ENCODE data around the gene ZNF813.

- TF ChIP-seq ZNF501 (tag by site-specific recombination; IDR thresholded peaks at IDR 0.05) = no peak
- TF ChIP-seq, protein P1, sequence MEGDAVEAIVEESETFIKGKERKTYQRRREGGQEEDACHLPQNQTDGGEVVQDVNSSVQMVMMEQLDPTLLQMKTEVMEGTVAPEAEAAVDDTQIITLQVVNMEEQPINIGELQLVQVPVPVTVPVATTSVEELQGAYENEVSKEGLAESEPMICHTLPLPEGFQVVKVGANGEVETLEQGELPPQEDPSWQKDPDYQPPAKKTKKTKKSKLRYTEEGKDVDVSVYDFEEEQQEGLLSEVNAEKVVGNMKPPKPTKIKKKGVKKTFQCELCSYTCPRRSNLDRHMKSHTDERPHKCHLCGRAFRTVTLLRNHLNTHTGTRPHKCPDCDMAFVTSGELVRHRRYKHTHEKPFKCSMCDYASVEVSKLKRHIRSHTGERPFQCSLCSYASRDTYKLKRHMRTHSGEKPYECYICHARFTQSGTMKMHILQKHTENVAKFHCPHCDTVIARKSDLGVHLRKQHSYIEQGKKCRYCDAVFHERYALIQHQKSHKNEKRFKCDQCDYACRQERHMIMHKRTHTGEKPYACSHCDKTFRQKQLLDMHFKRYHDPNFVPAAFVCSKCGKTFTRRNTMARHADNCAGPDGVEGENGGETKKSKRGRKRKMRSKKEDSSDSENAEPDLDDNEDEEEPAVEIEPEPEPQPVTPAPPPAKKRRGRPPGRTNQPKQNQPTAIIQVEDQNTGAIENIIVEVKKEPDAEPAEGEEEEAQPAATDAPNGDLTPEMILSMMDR (tag by site-specific recombination; IDR thresholded peaks at IDR 0.05) = no peak
- TF ChIP-seq TRIM28 (IDR thresholded peaks at IDR 0.05; ENCODE audit: borderline replicate concordance, low read length) = no peak
- no peak for TF ChIP-seq YY1 (tag by site-specific recombination; IDR thresholded peaks at IDR 0.05)
- TF ChIP-seq, protein P2, sequence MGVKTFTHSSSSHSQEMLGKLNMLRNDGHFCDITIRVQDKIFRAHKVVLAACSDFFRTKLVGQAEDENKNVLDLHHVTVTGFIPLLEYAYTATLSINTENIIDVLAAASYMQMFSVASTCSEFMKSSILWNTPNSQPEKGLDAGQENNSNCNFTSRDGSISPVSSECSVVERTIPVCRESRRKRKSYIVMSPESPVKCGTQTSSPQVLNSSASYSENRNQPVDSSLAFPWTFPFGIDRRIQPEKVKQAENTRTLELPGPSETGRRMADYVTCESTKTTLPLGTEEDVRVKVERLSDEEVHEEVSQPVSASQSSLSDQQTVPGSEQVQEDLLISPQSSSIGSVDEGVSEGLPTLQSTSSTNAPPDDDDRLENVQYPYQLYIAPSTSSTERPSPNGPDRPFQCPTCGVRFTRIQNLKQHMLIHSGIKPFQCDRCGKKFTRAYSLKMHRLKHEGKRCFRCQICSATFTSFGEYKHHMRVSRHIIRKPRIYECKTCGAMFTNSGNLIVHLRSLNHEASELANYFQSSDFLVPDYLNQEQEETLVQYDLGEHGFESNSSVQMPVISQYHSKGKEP (tag by site-specific recombination; IDR thresholded peaks at IDR 0.05) = no peak
- no peak for TF ChIP-seq ZNF473 (tag by site-specific recombination; IDR thresholded peaks at IDR 0.05)
- TF ChIP-seq, protein P3, sequence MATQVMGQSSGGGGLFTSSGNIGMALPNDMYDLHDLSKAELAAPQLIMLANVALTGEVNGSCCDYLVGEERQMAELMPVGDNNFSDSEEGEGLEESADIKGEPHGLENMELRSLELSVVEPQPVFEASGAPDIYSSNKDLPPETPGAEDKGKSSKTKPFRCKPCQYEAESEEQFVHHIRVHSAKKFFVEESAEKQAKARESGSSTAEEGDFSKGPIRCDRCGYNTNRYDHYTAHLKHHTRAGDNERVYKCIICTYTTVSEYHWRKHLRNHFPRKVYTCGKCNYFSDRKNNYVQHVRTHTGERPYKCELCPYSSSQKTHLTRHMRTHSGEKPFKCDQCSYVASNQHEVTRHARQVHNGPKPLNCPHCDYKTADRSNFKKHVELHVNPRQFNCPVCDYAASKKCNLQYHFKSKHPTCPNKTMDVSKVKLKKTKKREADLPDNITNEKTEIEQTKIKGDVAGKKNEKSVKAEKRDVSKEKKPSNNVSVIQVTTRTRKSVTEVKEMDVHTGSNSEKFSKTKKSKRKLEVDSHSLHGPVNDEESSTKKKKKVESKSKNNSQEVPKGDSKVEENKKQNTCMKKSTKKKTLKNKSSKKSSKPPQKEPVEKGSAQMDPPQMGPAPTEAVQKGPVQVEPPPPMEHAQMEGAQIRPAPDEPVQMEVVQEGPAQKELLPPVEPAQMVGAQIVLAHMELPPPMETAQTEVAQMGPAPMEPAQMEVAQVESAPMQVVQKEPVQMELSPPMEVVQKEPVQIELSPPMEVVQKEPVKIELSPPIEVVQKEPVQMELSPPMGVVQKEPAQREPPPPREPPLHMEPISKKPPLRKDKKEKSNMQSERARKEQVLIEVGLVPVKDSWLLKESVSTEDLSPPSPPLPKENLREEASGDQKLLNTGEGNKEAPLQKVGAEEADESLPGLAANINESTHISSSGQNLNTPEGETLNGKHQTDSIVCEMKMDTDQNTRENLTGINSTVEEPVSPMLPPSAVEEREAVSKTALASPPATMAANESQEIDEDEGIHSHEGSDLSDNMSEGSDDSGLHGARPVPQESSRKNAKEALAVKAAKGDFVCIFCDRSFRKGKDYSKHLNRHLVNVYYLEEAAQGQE (tag by site-specific recombination; IDR thresholded peaks at IDR 0.05) = no peak
- TF ChIP-seq SETDB1 (IDR thresholded peaks at IDR 0.05; ENCODE audit: insufficient read length, low read length) = no peak
- no peak for TF ChIP-seq ZBTB21 (tag by site-specific recombination; IDR thresholded peaks at IDR 0.05)
- TF ChIP-seq KLF8 (tag by site-specific recombination; IDR thresholded peaks at IDR 0.05) = no peak
These were observed 41.9 kb downstream of the ZNF813 start for GRCh38 chr19:53509443-53509842.

All from HEK293 (cell line).